ENCODE measurements around the gene LDHAL6B.
"Not testable (repeated sequence)": the region's sequence is repeated elsewhere in the genome, so short reads cannot be mapped to it uniquely, and the experiment has no call there.

The LDHAL6B gene

DNA sequence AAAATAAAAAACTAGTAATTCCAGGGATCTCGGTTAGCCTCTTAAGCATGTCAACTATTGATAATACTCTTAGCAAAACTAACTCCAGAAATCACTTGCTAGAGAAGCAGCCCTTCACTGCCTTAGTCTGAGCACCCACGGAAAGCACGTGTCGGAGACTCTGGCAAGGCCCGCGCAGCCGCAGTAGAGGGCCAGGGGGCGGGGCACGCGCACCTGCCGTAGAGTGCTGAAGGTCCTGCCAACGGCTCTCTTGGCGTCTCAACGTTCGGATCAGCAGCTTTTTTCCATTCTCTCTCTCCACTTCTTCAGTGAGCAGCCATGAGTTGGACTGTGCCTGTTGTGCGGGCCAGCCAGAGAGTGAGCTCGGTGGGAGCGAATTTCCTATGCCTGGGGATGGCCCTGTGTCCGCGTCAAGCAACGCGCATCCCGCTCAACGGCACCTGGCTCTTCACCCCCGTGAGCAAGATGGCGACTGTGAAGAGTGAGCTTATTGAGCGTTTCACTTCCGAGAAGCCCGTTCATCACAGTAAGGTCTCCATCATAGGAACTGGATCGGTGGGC lies at the start of gene LDHAL6B:
Gene LDHAL6B (plus strand): TSS at position 221 of the 561 bp plus-strand sequence. CDS start 98 bp downstream, at position 319.
- no peak for DNase-seq

DNA sequence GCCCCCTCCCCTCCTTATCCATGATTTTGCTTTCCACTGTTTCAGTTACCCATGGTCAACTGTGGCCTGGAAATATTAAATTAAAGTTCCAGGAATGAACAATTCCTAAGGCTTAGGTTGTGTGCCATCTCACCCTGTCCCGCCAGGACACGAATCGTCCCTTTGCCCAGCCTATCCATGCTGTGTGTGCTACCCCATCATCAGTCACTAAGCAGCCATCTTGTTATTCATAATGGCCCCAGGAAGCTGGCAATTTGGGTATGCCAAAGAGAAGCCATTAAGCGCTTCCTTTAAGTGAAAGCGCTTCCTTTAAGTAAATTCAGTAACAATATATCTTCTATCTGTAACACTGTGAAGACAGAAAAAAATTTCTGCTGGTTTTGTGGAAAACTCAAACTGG lies 49.2 kb upstream of the LDHAL6B start:
- no peak for DNase-seq

DNA sequence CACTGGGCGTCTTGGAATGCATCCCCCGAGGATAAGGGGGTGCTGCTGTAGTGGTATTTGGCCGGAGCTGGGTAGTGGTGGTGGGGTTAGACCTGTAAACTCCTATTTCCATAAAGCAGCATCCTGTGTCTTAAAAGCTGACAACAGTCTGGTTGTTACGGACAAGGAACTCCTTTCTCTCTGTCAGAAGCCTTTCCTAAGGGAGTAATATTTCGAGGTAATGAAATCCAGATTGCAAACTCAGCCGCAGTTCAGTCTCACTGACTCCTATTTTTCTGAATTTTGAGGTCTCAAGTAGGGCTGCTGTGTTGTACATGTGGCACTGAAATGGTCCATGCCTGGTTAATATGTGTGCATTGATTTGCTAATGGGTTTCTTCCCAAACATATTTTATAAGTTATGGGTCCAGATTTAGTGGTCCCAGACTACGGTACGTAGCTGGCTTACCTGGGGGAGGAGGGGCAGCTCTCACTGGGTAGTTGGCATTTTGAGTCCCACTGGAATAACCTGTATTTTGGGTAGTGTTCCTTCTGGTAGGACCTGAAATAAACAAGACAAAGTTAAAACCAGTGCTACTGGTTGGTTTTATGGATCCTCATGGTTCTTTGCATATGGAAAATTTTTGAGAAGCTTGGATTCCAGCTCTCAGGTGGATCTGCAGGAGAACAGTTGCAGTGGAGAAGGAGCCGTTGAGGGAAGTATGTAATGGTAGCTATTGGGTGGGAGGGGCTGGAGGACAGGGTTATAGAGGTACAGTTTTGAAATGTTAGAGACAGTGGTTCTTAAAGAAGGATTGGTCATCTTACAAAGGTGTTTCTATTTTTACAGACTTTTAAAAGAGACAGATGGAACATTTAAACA lies 48.6 kb upstream of the LDHAL6B start:
- DNase-seq: no peak

DNA sequence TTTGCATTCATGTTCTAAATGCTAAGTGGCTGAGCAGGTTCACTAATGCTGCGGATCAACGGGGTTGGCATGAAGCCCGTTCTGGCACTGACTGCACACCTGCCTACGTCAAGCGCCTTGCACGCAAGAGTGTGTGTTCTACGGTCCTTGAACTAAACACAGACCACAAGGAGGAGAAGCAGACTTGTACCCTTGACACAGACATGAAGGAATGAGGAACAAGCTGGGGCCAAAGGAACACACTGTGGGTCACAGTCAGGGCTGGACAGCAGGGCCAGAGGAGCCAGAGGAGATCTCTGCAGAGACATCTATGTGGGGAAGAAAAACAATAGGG lies 48.0 kb upstream of the LDHAL6B start:
- no peak for DNase-seq

DNA sequence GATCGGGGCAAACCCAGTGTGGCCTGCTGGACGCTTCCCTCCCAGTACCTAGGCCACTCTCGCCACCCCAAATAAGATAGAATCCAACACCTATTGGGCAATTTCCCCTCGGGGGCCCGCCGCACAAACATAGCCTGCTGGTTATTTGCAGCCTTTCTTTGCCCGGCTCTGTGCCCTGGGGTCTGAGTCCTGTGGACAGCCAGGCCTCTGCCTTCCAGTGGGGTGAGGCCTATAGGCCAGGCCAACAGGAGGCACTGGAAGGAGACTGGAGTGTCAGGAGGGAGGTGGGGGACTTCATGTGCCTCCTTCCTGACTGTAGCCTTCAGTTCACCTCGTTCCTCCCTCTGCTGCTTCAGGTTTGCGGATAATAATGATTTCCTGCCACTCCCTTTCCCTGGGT lies 47.4 kb upstream of the LDHAL6B start:
- DNase-seq: no peak

DNA sequence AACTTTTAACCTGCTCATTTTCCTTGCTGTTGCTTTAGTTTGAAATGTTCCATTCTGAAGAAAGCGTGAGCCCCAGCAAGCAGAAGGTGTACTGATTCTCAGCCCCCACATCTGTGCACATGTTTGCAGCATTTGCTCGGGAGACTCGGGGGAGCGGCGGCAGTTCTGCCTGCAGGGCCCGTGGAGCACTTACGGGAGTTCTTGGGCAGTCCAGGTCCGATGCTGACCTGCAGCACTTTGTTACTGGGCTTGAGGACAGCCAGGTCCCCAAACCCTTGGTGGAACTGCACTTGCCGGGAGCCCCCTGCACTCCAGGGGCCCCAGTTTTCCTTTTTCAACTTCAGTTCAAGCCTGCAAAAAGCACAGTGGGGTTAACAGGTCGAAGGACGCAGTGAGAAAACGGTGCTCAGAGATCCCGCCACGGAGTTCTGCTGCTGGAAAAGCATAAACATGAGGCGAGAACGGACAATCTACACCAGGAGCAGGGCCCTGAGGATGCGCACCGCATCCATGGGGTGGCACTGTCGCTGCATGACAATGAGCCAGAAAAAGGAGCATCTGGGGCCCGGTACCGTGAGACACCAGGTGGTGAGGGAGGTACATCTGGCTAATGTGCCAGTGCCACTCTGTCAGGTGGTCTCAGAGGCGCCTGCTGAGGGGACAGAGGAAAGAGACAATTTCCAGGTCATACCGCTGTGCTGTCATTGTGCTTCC lies 45.6 kb upstream of the LDHAL6B start:
- DNase-seq: no peak

DNA sequence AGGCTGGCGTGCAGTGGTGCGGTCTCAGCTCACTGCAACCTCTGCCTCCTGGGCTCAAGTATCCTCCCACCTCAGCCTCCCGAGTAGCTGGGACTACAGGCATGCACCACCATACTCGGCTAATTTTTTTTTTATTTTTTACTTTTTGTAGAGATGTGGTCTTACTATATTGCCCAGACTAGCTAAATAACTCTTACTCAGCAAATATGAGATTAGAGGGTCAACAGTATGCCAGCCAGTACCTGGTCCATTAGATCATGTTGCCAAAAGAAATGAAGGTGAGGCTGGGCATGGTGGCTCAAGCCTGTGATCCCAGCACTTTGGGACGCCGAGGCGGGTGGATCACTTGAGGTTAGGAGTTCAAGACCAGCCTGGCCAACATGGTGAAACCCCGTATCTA lies 44.6 kb upstream of the LDHAL6B start:
- not testable (repeated sequence) for DNase-seq

DNA sequence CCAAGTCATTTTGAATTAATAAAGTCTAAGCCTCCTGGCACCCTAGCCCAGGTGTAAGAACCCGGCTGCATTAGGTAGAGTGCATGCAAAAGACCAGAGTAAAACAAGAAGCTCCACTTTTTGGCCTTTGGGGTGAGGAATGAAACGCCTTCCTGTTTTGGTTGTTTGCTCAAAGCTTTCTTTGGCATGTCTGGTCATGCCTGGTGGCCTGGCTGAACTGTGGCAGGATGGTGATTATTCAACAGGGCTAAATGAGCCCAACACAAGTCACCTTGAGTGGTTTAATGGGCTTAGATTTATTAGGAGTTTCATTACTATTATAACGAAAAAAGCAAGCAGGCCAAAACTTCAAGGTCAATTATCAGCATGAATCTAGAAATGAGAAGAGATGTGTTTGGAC lies 40.9 kb upstream of the LDHAL6B start:
- no peak for DNase-seq

DNA sequence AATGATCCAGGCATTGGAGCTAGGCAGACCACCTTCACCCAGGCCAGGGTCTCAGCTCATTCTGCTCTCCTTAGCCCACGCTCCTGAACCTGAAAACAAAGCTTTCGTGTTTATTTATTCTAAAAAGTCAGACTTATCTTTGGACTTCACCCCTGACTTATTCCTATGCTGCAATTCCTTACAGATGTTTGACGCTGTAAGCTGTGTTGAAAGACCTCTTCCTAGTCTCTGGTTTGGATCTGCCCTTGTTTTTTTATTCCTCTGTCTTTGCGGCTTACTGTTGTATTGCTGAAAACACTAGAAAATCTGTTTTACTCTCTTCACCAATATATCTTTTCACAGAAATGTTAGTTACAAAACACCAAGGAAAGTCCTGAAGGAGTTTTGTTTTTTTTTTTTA lies 40.5 kb upstream of the LDHAL6B start:
- DNase-seq: no peak

DNA sequence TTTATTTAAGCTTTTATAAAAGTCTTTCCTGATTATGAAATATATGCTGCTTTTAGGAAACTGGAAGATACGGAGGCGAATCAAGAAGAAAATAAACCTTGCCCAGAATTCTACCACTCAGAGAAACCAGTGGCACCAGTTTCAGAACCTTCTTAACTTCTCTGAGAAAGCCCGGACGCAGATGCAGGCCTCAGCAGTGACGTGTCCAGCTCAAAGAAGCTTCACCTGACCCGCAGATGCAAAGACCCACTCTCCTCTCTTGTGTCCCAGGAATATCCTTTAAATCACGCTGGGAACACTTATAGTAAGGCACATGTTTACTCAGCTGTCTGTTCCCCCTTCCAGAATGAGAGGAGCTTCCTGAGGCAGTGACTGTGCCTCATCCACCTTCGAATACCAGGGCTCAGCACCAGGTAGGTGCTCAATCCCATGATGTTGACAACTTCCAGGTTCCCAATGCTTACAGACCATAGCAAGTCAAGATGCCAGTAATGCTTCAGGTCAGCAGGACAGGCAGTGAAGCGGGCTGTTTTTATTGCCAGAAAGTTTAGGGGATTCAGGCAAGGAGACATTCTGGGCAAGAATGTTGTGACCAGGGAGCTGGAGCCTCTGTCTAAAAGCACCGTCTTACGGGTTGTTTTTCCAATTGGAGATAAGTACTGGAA lies 39.9 kb upstream of the LDHAL6B start:
- DNase-seq: no peak

DNA sequence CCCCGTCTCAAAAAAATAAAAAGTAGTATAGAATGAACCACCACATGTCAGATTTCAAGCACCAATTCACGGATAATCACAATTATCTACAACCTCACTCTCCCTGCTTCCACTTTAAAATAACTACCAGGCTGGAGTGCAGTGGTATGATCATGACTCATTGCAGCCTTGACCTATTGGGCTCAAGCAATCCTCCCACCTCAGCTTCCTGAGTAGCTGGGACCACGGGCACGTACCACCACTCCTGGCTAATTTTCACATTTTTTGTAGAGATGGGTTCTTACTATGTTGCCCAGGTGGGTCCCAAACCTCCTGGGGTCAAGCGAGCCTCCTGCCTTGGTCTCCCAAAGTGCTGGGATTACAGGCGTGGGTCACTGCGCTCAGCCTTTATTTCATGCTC lies 38.1 kb upstream of the LDHAL6B start:
- no peak for DNase-seq

DNA sequence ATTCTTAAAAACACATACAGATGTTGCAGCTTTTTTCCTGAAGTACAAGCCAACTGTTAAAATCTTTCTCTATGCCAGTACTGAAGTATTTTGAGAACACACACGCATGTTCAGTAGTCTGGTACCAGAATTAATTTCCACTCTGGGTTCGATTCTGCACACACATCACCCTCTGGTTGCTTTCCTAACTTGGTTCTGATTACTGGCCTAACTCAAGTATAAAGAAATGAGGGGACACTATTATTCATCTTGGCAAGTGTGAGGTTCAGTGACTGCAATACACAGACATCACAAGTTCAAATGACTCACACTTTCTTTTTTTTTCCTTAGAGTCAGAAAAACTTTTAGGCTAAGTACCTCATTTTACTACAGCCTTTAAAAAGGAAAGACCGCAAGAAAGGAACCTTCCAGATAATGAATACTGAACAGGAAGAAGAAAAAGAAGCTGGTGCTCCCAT lies 37.4 kb upstream of the LDHAL6B start:
- no peak for DNase-seq

DNA sequence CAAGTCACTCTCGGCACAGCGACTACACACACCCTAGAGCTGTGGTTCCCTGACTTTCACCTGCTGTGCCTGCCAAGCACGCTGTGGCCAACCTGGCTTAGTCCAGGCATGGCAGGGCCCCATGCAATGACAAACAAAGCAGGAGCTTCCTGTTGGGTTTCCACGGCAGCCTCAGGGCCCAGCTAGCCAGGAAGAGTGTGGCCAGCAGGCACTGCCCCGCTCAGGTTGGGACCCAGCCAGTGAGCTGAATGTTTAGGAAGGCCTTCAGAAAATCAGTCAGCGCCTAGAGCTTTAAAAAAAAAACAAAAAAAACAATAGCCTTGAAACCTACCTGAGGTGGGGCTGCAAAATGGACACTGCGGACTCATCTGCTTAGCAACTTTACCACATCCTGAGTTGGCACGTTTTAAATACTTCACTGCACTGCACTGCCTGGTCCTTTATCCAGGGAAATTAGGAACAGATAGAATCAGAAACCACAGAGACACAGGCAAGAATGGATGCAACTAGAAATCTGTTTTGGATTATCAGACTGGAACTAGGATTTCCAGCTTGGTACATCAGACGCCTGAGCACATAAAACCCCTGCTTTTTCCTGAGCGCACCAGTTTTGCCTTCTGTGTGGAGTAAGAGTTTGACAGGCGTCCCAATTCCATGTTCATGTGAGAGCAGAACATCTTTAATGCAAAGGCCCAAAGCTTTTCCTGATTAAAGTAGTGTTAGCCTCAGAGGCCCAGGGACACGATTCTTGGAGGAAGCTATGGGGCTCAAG lies 36.2 kb upstream of the LDHAL6B start:
- DNase-seq: no peak

DNA sequence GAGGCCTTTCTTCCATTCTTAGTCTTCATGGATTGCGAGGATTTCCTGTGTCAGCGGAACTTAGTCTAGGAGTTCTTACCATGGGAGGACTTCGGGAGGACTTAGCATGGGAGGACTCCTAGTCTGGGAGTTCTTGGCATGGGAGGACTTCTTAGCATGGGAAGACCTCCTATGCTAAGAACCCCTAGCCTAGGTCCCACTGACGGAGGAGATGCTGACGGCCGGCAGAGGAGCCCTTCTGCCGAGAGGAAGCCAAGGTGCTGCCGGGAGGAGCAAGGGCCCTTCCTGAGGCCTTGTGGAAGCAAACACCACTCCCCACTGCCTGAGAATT lies 35.6 kb upstream of the LDHAL6B start:
- DNase-seq: no peak

DNA sequence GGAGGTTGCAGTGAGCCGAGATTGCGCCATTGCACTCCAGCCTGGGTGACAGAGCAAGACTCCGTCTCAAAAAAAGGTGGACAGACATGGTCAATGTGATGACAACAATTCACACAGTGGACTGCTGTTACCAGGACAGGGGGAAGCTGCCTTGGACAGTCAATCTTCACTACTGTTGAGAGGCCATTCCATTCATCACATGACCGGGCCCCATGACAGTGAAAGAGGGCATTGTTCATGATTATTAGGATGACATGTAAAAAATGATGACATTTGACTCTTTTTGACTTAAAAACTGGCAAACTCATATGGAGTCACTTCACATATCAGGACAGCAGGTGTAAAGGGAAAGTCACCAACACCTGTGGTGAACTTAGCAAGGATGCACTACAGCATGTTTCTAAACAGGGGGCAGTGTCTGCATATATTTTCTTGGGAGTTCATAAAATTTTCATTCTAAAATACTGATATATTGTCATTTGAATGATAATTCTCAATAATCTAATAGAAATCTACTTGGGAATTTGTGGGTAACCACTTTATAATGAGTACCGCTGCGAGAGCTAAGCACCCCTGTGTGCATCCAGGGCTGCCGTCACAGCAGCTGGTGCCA lies 34.2 kb upstream of the LDHAL6B start:
- DNase-seq: no peak

DNA sequence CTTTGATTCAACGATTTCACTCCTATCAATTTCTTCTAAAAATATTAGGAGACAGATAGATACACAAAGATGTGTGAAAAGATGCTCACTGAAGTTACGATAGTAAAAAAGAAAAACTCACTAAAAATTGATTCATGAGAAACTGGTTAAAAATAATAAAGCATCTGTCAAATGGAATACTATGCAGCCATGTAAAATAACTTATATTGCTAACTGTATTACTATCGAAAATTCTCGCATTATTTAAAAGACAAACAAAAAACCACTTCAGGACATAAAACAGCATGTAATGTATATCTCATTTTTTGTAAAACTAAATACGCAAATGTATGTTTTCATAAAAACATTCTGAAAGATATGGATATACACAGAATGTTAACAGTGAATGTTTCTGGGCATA lies 33.4 kb upstream of the LDHAL6B start:
- no peak for DNase-seq

DNA sequence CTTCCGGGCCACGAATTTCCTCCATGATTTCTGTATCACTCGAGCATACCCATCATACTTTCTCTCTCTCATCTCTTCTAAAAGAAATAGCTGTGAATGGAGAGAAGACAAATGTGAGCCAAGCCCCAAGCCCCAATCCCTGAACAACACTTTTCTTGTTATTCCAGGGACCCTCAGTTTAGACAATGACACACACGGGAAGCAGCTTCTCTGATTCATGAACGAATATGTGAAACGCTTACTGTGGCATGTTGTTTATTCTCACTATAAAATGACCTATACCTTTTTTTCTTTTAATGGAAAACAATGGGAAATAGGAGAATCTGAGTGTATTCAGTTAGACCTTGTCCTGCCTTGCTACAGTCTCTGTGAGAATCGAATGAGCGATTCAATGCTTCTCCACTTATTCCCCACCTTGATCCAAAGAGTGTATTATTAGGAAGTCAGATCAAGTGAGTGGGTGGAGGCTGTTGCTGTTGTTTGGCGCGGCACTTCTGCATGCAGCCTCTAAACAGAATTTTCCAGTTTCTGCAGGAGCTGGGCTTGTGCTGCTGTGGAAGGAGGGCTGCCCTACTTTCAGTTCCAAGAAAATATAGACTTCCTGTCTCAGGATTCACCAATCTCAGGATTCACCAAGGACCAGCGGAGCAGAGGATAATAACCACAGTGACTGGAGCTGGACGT lies 32.4 kb upstream of the LDHAL6B start:
- DNase-seq: no peak

DNA sequence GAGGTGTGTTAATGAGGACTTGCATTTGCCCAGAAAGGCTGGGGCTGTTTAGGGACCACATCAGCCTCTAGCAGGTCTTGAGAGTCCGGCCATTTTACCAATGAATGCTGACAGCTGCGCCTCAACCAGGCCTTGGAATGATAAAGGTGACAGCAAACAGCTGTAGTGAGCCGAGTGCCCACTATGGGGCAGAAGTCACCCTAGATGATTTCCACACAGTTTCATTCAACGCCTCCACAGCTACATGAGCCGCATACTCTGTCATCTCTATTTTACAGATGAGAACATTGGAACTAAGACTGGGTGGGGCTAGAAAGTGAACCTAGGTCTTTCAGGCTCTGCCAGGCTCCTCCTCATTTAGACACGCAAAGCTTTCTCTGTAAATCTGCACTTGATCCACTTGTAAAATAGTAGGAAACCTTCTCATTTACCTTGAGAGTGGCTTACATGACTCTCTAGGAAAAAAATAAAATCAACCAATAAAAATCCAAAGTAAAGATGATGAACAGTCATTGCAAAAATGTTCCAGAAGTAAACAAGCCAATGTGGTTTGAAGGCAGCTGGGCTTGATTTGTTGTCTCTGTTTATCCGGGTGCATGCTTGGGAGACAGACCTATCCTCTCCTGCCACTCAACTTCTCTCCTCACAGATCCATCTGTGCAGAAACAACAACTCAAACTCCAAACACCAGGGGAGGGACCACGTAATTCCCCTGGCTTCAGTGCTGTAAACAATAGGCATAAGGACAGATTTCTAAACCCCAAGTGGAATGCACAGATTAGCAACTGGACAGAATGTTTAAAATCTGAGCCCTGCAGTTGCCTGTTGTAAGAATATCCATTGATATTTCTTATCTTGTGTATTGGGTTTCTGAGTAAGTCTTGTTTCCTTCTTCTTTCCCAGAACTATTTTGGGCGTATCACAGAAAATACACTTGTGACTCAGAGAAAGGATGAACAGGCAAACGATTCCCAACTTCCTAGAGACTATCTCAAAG lies 31.5 kb upstream of the LDHAL6B start:
- DNase-seq: no peak

DNA sequence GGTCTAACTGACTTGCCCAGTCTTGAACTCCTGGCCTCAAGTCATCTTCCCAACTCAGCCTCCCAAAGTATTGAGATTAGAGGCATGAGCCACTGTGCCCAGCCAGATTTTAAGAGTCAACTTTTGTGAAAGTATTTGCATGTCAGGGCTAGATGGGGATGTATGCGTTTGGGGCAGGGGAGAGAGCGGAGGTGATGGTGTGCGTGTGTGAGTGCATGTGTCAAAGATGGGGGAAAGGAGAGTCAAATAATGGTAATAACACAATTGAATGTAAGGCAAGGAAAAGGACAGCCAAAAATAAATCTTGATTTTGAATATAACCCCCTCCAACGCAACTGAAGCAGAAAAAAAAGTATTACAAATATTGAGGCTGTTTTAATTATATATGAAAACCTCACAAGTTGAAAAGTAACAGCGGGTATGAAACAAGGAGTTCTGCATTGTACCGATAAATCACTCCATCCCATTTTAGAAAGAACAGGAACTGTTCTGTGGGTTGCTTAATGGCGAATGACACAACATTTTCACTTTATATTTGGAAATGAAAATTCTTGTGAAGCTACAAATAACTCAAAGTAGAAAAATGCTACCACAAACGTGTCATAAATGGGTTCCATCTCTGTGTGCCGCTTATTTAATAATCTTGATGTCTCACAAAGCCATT lies 29.9 kb upstream of the LDHAL6B start:
- DNase-seq: no peak

DNA sequence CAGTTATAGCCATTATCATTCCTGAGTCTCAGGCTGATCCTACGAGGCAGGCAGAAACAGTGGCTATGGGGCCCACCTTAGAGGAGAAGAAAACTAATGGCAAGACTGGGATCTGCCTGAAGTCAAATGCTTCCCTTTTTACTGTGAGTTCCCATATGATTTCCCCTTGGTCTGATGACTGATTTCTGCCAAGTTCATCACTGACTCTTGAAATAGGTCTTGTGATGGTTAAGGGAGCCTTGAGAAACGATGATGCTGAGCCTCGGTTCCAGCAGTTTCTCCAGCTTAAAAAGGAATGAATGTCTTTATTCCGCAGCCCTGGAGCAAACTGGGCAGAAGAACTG lies 29.4 kb upstream of the LDHAL6B start:
- no peak for DNase-seq

All from cortex of kidney (tissue), 1 donor.